K562 (cell line): Measurements from ENCODE around the gene AIF1. TPM values are rescaled to one million over a fixed set of nuclear protein-coding genes. Genes with fewer than 3 reads are reported as not detected.

Experiments
- CBFA2T3 ChIP-seq: fragments of 450-650 bp; IDR thresholded peaks from 2 replicates; pipeline ENCODE4 v1.6.1; 2017
- CHD1 ChIP-seq: fragments of 200-600 bp; sonication (generic); IDR thresholded peaks from one replicate; pipeline ENCODE4 v1.6.1; 2012; ENCODE audit warnings: mild to moderate bottlenecking, moderate library complexity, low read length, inconsistent platforms
- FOXP1 ChIP-seq: sonication (generic); formaldehyde crosslinking; IDR thresholded peaks from 2 replicates; pipeline ENCODE4 v1.8.0; 2022; ENCODE audit warnings: mild to moderate bottlenecking, missing genetic modification reagents
- HCFC1 ChIP-seq: IDR thresholded peaks from 2 replicates; pipeline ENCODE4 v1.6.1; 2012; ENCODE audit warnings: low read depth, low read length, improper control_type of control experiment
- HLTF ChIP-seq: fragments of 450-650 bp; IDR thresholded peaks from 2 replicates; pipeline ENCODE4 v1.6.1; 2016
- KAT8 ChIP-seq: fragments of 450-650 bp; IDR thresholded peaks from 2 replicates; pipeline ENCODE4 v1.6.1; 2016; ENCODE audit warnings: low read depth, mild to moderate bottlenecking
- KLF10 ChIP-seq: fragments of 250-450 bp; sonication (Bioruptor Pico); IDR thresholded peaks from 2 replicates; pipeline ENCODE4 v1.6.1; 2021; ENCODE audit warnings: matching md5 sums
- MEF2D ChIP-seq: conservative IDR thresholded peaks from 2 replicates; pipeline ENCODE4 v1.6.1; 2016; ENCODE audit warnings: low read depth, missing genetic modification characterization, missing compliant biosample characterization
- RUNX1 ChIP-seq: sonication (generic); IDR thresholded peaks from 2 replicates; pipeline ENCODE4 v1.6.1; 2016; ENCODE audit warnings: antibody characterized with exemption, low read depth
- SNAPC5 ChIP-seq: fragments of 250-450 bp; sonication (Bioruptor Pico); IDR thresholded peaks from 2 replicates; pipeline ENCODE4 v1.8.0; 2021; ENCODE audit warnings: moderate library complexity, mild to moderate bottlenecking, inconsistent platforms
- TFE3 ChIP-seq: fragments of 450-650 bp; formaldehyde crosslinking; IDR thresholded peaks from 2 replicates; pipeline ENCODE4 v1.4.0; 2020; ENCODE audit warnings: mild to moderate bottlenecking, mixed read lengths
- ZBTB40 ChIP-seq, 2 experiments: fragments of 450-650 bp in 1 of 2; sonication (generic) in 1 of 2; formaldehyde crosslinking in 1 of 2; IDR thresholded peaks; 2 replicates each; pipeline versions ENCODE4 v1.7.1 to v1.9.0; 2016 to 2022; ENCODE audit warnings: inconsistent platforms in 1 of 2, mild to moderate bottlenecking in 1 of 2, missing genetic modification reagents in 1 of 2
- ZBTB8A ChIP-seq: fragments of 450-650 bp; IDR thresholded peaks from 2 replicates; pipeline ENCODE4 v1.6.1; 2018; ENCODE audit warnings: mild to moderate bottlenecking, moderate library complexity; ENCODE audit not compliant: partially characterized antibody
- ZBTB9 ChIP-seq: fragments of 450-650 bp; formaldehyde crosslinking; IDR thresholded peaks from 2 replicates; pipeline ENCODE4 v1.4.0; 2020; ENCODE audit warnings: mild to moderate bottlenecking, moderate library complexity
- ZFP36 ChIP-seq: fragments of 150-350 bp; IDR thresholded peaks from 2 replicates; pipeline ENCODE4 v1.6.1; 2018; ENCODE audit warnings: low read length, low read depth; ENCODE audit not compliant: partially characterized antibody
- ZNF133 ChIP-seq: fragments of 250-450 bp; sonication (Bioruptor Pico); IDR thresholded peaks from 2 replicates; pipeline ENCODE4 v1.4.0; 2020; ENCODE audit warnings: mild to moderate bottlenecking
- ZNF431 ChIP-seq: sonication (generic); formaldehyde crosslinking; IDR thresholded peaks from 2 replicates; pipeline ENCODE4 v1.8.0; 2022; ENCODE audit warnings: mild to moderate bottlenecking, missing genetic modification reagents
- polyA plus RNA-seq, 8 experiments: library from polyadenylated mRNA; depleted of rRNA in 4 of 8; stranded (reverse) in 5 of 8; unstranded in 3 of 8; fragments of >200 nt; fragmentation: Nextera tagmentation in 2 of 8; fragmentation: Illumina TruSeq in 1 of 8; extraction: Ambion mirVana in 2 of 8; extraction: Trizol in 1 of 8; gene quantifications; 2 replicates each; pipeline versions ENCODE4 v1.2.1 to v1.2.3, GENCODE V29; 2011 to 2014; ENCODE audit warnings: inconsistent platforms in 1 of 8, missing spikeins in 1 of 8
- total RNA-seq, 7 experiments: library from RNA; depleted of rRNA in 6 of 7; stranded (reverse); fragments of >200 nt in 6 of 7; fragmentation: Illumina TruSeq in 2 of 7; extraction: Trizol in 2 of 7; gene quantifications; 2 replicates each; pipeline versions ENCODE4 v1.2.1 to v1.2.3, GENCODE V29; 2011 to 2021; ENCODE audit warnings: low replicate concordance in 1 of 7

Gene AIF1
- total and polyA plus RNA-seq, 9 of the 15 experiments (the other 6 are each of a cell fraction or from before 2014, with no cell fraction given): 9.4 to 33.4 (median 19.4) TPM

GRCh38 chr6:31580807-31581433 lies 34.1 kb upstream of the AIF1 start (continued):
- TF ChIP-seq ZBTB40 (IDR thresholded peaks at IDR 0.05) (peak; percentile 60; the same call in 1 of the 2 replicates), ZBTB40 (CRISPR knock-in tag; IDR thresholded peaks at IDR 0.05) (no peak), ZFP36 (no peak), TFE3 (CRISPR knock-in tag) (no peak), KLF10 (CRISPR knock-in tag) (no peak), ZNF133 (CRISPR knock-in tag) (no peak), ZBTB8A (no peak), HCFC1 (0 out of 2 replicates have a peak, but pooled peaks have one; percentile 53), CHD1 (peak; percentile 54), RUNX1 (no peak), FOXP1 (CRISPR knock-in tag) (0 out of 2 replicates have a peak, but pooled peaks have one; percentile 62), CBFA2T3 (no peak), HLTF (no peak), SNAPC5 (no peak), ZBTB9 (peak; percentile 78; the same call in 1 of the 2 replicates), ZNF431 (CRISPR knock-in tag) (0 out of 2 replicates have a peak, but pooled peaks have one; percentile 38), MEF2D (tag) (no peak), KAT8 (no peak)
